Fibroblast of peridontal ligament (primary cell): ENCODE data around the gene ARHGAP26.

ENCODE experiments used
- DNase-seq: peaks from one replicate; pipeline ENCODE4 v3.0.0-alpha.2; 2010; ENCODE audit errors: extremely low read depth

ARHGAP26 gene

DNA sequence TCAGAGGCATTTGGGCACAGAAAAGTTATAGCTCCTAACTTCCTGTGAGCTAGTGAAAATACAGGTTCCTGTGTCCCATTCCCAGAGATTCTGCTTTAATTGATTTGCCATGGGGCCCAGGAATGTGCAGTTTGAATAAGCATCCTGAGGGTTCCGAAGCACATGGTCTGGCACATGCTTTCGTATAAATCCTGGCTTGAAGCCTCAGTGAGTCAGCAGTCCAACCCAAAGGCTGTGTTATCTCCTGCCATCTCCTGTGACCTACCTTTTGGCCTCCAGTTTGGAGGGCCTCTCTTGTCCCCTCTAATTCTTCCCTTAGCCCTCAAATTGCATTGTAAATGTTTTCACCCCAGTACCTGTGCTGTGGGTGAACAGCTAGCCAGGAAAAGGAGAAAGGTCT, 449.5 kb downstream of the ARHGAP26 start:
- DNase-seq, result no peak

DNA sequence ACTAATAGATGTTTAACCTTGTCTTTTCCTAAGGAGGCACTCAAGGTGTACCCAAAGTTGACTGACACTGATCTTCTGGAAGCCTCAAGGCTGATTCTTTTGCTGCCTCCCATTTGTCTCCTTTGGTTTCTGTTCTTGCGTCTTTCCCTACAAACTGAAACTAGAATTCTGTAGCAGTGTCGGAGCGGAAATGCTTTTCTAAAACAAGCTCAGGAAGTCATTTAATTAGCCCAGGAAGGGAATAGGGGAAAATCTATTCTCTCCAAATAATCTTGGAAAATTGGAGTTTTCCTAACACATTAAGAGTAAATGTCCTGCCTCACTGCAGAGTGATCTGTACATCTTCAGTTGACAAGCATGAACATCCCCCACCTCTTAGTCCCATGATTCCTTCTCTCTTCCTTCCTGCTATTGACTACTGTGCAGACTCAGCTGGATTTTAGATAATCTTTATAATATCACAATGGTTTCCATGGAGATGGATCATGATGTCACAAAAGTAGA, 450.6 kb downstream of the ARHGAP26 start:
- DNase-seq, result peak; percentile 59

DNA sequence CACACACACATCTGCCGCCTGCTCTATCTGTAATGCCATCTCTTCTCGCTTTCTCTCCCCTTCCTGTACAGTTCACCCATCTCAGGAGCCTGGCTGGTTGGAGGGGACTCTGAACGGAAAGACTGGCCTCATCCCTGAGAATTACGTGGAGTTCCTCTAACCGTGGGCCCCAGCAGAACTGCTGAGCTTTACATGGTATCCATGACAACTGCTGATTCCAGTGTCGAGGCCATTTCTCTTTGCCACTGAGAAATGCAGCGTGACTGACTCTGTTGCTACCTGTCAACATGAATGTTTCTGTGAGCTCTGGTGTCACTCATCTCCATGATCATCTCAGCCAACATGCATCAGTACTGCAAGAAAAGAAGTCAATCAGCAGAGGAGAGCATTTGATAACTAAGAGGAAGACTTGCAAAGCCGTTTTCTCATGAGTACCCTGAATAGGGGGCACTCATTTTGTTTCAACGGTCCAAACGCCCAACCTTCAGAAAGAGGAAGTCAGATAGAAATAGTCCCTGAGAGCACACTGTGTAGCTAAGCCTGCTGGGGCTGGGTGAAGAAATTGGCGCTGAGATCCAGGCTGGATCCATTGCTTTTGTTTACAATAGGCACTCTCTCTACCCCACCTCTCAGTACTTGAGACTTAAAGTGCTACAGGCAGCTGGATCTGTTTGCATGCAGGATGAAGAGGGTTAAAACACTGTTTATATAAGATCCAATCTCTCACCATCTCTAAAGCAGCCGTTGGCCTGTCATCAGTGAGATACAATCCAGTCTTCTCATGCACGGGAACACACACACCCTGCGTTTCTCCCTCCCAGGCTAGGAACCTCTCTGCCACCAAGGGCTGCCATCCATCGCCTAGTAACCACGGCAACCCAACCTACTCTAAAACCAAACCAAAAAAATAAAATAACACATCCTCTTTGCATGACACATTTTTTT, 452.4 kb downstream of the ARHGAP26 start:
- no peak for DNase-seq

DNA sequence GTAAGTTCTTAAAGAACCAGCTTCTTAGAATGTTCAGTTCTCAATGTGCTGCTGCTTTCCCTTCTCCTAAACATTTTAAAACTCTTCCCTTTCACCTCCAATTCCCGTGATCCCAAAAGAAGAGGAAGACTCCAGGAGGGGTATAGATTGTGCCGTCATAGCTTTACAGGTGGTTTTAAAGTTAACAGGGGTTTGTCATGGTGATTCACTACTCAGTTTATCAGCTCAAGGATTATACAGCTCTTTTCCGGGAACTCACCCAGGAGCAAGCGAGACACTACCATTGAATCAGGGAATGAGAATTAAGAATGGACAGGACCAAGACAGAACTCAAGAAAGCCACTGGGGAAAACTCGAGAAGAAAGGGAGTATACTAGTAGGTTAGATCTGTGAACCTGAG, 454.5 kb downstream of the ARHGAP26 start:
- no peak for DNase-seq

DNA sequence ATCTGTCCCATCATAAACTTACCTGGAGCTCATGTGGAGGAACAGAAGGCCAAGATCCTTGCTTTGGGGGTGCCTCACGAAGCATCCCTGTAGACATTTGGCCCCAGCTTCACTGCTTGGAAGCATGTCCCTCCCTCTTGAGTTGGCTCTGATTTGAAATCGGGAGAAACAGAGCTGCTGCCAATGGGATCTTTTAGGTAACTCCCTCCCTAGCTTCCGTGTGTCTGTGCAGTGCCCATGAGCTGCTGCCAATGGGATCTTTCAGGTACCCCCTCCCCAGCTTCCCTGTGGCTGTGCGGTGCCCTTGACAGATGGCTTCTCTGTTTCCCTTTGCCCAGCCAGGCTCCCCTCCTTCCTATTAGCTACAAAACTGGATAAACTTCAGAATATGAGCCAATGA, 455.3 kb downstream of the ARHGAP26 start:
- DNase-seq, result no peak

DNA sequence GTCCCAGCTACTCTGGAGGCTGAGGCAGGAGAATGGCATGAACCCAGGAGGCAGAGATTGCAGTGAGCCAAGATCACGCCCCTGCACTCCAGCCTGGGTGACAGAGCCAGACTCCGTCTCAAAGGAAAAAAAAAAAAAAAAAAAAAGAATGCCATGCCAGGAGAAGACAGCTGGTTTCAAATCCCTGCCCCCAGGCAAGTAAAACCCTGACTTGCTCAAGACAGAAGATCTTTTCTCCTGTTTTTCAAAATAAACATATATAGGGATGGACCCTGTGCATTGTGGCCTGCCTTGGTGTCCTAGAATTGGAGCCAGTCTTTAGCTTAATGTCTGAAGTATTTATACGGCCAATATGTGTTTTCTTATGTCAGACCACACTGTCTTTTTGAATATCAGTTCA, 456.2 kb downstream of the ARHGAP26 start:
- DNase-seq, result no peak

DNA sequence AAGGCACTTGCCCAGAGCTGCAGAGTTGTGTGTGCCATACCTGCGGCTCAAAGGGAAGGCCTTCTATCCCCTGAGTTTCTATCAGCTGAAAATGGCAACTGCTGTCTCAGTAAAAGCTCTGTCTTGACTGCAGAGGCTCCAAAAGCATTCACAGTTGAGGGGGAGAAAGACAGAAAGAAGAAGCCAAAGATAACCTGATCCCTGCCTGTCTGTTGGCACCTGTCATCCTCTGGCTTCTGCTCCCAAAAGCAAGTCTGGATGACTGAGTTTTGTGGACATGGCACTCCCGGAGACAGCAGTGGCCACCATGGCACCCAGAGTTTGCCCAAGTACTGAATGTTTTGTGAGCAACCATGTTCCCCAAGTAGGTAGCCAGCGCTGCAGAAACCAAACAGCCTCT, 456.7 kb downstream of the ARHGAP26 start:
- no peak for DNase-seq

DNA sequence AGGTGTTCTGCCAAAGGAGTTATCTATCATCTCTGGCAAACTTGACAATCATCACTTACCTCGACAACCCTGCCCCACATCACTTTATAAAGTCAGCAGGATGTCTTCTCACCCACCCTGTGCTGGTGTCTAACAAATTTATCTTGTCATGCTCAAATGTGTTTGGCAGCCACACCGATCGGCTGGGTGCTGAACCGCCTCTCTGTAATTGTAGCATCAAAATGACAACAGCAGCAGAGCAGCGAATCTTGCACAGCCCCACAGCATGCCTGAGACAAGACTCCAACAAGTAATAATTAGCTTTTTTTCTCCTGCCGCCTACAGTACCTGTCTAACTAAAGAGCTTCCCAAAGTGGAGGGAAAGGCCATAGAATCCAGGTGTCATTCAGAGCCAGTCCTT, 457.1 kb downstream of the ARHGAP26 start:
- no peak for DNase-seq

DNA sequence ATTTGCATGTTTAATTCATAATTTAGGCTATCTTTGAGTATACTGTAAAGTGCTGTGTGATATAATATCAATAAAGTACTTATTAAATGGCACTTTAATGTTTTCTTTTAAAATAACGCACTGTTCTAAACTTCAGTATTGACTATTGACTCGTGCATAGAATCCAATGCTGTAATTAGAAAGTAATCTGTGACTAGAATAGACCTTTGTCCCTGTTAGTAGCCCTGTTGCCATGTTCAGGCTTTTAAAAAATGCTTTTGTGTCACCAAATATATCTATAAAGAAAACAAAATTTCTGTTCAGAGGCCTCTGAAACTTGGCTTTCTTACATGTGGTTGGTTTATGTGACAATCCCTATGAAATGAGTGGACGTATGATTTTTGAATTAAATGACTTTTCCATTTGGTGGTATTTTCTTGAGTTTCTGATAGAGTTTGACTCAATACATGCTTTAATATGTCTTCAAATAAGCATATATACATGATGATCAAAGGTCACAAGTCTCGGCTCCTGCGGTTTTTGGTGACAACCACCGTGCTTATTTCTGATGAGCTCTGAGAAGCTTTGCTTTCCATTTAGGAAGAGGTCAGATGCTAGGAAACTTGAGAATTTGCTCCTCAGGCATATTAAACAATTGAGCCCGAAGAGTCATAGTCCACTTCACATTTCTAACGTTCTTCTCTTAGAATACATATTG, 458.6 kb downstream of the ARHGAP26 start:
- no peak for DNase-seq

DNA sequence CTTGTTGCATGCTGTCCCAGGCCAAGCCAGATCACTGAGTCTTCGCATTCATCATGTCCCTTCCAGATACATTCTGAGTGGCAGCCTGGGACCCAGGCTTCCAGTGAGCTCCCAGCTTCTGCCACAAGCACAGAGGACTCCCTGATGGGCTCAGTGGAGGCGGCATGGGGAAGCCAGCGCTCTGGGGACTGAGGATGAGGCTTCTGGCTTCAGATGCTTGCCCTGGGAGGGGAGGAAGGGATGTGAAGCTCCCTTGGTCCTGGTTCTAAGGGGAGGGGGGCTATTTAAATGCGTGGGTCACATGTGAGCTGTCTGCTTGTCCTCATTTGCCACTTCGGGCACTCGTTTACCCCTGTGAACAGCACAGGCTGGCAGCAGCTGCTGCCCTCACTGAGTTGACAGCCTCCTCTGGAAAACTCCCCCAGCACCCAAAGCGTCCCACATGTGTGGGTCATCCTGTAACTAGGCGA, 459.3 kb downstream of the ARHGAP26 start:
- DNase-seq, result no peak

DNA sequence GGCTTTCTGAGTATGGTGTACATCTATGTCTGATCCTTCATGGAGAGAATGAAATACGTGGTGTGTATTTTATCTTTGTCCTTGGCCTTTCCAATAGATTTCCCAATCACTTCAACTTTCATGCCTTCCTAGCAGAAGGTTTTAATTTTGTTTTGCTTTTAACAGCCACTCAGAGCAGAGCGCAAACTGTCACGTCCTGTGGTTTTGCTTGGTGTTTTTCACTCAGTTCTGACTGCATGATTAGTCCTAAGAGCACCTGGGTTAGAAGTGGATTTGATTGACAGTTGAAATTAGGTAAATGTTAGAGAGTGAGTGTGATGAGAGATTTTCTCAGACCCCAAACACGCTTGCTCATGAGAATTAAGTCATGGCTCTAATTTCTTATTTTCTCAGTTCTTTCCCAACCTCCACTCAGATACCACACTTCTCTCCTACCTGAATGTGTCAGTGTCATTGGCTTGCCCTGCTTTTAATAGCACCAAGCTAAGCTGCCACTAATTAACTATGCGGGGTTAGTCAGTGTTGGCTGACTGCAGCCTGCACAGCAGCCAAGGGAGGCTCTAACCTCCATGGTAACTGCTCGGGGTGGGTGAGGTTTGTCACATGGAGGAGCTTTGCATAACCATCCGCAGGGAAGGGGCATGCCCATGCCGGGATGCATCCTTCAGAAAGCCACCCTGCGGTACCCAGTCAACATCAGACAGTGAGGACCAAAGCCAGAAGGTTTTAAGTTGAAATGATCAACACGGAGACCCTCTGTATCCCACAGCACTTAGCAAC, 459.9 kb downstream of the ARHGAP26 start:
- peak; percentile 70 for DNase-seq

DNA sequence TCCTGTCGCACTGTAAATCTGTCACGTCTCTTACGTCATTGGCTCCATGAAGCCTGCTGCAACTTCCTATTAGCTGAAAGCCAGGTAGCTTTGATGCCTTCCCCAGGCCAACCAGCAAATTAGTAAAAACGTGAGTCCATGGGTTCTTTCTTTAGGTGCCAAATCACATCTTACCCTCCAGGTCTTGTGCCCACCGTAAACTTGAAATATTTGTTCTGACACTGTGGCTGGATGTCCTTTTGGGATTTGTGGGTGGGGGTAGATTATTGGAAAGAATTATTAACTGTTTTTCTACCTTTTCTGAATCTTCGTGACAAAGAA, 460.5 kb downstream of the ARHGAP26 start:
- no peak for DNase-seq

DNA sequence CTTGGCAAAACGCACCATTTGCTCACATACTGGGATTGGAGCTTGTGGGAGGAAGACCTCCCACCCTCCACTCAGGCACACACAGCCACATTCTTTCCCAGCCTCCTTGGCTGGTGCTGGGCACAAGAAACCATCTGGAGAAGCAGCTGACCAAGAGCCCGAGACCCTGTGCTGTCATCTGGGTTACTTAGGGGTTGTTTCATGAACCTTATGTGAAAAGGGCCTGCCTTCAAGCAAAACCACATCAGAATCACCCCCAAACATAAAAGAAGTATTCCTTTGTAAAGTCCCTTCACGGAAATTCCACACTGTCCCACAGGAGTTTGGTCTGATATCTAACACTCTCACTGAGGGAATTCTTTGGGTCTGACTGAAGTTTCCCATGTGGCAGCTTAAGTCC, 461.2 kb downstream of the ARHGAP26 start:
- DNase-seq, result peak; percentile 75

DNA sequence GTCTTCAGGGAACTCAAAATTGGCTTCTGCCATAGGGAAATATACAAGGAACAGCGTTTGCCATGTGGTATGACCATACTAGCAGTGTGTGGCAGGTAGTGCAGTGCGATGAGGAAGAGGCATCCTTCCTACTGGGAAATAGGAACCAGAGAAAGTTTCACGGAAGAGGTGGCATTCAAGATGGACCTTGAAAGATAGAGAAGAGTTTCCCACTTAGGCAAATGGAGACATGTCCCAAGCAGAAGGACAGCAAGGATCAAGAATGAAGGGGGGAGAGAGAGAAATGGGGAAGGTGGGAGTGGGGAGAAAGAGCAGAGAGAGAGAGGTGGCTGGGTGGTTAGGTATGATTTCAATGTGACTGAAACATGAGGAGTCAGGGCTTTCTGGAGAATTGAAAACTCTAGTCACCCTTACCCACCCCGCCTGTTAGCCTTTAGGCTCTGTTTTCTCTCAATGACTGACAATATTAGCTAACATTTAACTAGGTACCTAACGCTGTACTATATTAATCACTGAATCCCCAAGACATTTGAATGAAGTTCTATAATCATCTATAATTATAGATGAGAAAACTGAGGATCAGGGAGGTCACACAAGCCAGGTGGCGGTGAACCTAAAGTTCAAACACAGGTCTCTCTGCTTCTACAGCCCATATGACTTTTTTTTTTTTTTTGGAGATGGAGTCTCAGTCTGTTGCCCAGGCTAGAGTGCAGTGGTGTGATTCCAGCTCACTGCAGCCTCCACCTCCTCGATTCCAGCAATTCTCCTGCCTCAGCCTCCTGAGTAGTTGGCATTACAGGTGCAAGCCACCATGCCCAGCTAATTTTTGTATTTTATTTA, 462.0 kb downstream of the ARHGAP26 start:
- DNase-seq, result no peak

DNA sequence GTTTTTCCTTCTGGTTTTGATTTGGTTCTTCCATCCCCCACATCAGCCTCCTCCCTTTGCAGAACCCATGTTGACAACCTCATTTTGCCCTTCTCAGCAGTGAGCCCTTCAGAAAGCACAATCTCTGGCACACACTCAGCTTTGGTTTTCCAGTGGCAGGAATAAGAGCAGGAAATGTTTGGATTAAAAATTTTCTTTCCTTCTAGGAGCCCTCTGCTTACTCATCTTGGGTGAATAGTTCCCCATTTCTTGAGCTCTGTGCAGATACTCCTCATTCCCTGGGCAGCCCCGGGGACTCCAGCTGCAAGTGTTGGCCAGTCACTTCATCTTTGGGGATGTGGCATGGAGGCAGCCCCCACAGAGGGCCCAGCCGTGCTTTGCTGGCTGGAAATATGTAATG, 462.9 kb downstream of the ARHGAP26 start:
- peak; percentile 98 for DNase-seq

DNA sequence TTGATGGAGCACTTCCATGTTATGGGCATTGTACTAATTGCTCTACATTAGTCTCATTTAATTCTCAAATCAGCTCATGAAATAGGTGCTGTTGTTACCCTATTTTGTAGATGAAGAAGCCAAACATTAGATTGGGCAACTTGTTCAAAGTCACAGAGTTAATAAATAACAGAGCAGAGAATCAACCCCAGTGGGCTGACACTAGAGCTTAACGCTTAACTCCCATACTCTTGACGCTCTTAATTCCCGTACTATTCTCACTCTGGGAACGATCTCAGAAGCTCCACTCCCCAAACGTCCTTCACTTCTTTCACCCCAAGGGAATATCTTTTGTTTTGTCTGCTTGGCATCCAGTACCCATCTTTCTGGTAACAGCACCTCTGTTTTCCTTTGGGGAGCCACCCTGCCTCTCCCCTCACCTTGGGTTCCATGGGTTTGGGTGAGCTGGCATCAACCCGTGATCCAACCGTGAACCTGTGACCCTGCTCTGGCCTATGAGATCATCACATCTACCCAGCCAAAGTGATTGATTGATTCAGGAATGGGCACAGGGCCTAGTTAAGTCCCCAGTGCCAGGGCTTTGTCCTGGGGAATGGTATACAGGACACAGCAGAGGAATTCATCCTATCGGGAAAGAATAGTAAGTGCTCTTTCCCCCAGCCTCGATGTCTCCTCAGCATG, 464.1 kb downstream of the ARHGAP26 start:
- DNase-seq, result no peak

DNA sequence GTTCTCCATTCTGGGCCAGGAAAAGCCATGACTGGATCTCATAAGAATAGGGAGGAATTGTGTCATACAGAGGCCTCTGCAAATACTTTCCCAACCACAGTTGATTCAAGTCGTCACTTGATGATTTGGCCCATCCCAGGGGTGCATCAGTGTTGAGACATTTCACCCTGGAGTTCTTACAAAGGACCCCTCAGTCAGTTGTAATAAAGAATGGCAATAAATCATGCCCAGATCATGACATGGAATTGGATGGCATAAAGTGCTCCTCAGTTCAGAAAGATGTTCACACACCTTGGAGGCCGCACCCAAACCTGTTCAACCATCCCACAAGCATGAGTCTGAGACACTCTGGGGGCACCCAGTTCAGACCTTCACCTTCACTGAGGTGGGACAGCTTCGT, 465.2 kb downstream of the ARHGAP26 start:
- DNase-seq, result peak; percentile 94

DNA sequence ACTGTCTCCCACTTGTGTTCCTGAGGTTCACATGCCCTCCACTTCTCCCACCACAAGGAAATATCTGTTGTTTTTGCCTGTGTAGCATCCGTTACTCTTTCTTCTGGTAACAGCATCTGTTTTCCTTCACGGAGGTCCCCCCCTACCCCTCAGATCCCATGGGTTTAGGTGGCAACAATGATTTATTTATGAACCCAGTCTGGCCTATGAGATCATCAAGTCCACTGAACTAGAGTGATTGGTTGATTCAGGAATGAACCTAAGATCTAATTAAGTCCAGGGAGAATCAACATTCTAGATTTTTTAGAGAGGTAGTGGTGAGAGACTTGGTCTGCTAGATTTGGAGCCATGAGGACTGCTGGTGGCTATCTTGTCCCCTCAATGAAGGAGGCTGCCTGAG, 466.5 kb downstream of the ARHGAP26 start:
- DNase-seq, result no peak

DNA sequence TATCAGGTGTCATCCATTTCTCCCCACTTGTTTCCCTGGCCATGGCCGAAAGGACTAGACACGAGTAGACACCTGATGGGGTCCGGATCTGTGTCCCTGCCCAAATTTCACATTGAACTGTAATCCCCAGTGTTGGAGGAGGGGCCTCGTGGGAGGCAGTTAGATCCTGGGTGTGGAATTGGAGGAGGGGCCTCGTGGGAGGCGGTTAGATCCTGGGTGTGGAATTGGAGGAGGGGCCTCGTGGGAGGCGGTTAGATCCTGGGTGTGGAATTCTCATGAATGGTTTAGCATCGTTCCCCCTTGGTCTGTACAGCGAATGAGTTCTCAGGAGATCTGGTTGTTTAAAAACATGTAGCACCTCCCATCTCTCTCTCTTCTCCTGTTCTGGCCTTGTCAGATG, 467.5 kb downstream of the ARHGAP26 start:
- DNase-seq, result no peak

DNA sequence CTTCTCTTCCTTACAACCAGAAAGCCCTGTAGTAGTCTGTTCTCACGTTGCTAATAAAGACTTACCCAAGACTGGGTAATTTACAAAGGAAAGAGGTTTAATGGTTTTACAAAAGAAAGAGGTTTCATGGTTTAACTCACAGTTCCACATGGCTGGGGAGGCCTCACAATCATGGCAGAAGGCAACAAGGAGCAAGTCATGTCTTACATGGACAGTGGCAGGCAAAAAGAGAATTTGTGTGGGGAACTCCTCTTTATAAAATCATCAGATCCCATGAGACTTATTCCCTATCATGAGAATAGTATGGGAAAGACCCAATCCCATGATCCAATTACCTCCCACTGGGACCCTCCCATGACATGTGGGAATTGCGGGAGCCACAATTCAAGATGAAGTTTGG, 468.4 kb downstream of the ARHGAP26 start:
- DNase-seq, result no peak
